ENCODE measurements around the gene USF2.
"Not testable (repeated sequence)": the region's sequence is repeated elsewhere in the genome, so short reads cannot be mapped to it uniquely, and the experiment has no call there.

USF2 gene

GRCh38 chr19:35284153-35285094 lies 15.7 kb downstream of the USF2 start:
- DNase-seq (ENCODE audit: low spot score) = no peak

- DNase-seq (ENCODE audit: low spot score) = no peak
Observed at GRCh38 chr19:35285095-35285449, 16.3 kb downstream of the USF2 start.

- DNase-seq (ENCODE audit: low spot score) = not testable (repeated sequence)
Observed at GRCh38 chr19:35285465-35285864, 16.7 kb downstream of the USF2 start.

GRCh38 chr19:35286101-35286500 lies 17.3 kb downstream of the USF2 start:
- not testable (repeated sequence) for DNase-seq (ENCODE audit: low spot score)

- no peak for DNase-seq (ENCODE audit: low spot score)
Observed at GRCh38 chr19:35287713-35288112, 19.0 kb downstream of the USF2 start.

- no peak for DNase-seq (ENCODE audit: low spot score)
Observed at GRCh38 chr19:35288331-35288730, 19.6 kb downstream of the USF2 start.

- DNase-seq (ENCODE audit: low spot score) = no peak
Observed at GRCh38 chr19:35288906-35289305, 20.1 kb downstream of the USF2 start.

- no peak for DNase-seq (ENCODE audit: low spot score)
Observed at GRCh38 chr19:35290381-35291127, 21.8 kb downstream of the USF2 start.

GRCh38 chr19:35291259-35291658 lies 22.5 kb downstream of the USF2 start:
- DNase-seq (ENCODE audit: low spot score) = no peak

- DNase-seq (ENCODE audit: low spot score) = no peak
Observed at GRCh38 chr19:35291916-35292315, 23.2 kb downstream of the USF2 start, which contains the start of gene MAG. TSS of gene MAG (plus strand) at chr19:35292161. CDS start at chr19:35295409, 3,248 bp downstream.

- DNase-seq (ENCODE audit: low spot score) = no peak
Observed at GRCh38 chr19:35292421-35293362, 23.9 kb downstream of the USF2 start.

GRCh38 chr19:35293363-35293739 lies 24.6 kb downstream of the USF2 start:
- DNase-seq (ENCODE audit: low spot score) = no peak

GRCh38 chr19:35293808-35294207 lies 25.0 kb downstream of the USF2 start:
- DNase-seq (ENCODE audit: low spot score) = no peak

GRCh38 chr19:35294328-35294727 lies 25.6 kb downstream of the USF2 start:
- no peak for DNase-seq (ENCODE audit: low spot score)

- no peak for DNase-seq (ENCODE audit: low spot score)
Observed at GRCh38 chr19:35294859-35295791, 26.4 kb downstream of the USF2 start.

- no peak for DNase-seq (ENCODE audit: low spot score)
Observed at GRCh38 chr19:35295792-35296462, 27.2 kb downstream of the USF2 start.

- DNase-seq (ENCODE audit: low spot score) = no peak
Observed at GRCh38 chr19:35296644-35297514, 28.1 kb downstream of the USF2 start.

- no peak for DNase-seq (ENCODE audit: low spot score)
Observed at GRCh38 chr19:35297515-35297848, 28.7 kb downstream of the USF2 start.

- DNase-seq (ENCODE audit: low spot score) = no peak
Observed at GRCh38 chr19:35297922-35298321, 29.2 kb downstream of the USF2 start.
